HTR-8/SVneo (cell line): Measurements from ENCODE around the gene TMEM54.

Source experiments
- DNase-seq: peaks from one replicate; pipeline ENCODE4 v3.0.0; 2011; ENCODE audit warnings: low spot score, mixed read lengths; ENCODE audit not compliant: insufficient read length
- FAIRE-seq: peaks from 2 replicates; lab custom pipeline; 2011; peaks lifted over from hg19 to GRCh38; lab: Jason Lieb, UNC

The TMEM54 gene

GRCh38 chr1:32900956-32901822 is at the start of gene TMEM54:
Gene TMEM54 (minus strand): TSS chr1:32901389. CDS start chr1:32901238, 151 bp downstream.
- FAIRE-seq (no peak), DNase-seq (no peak)

GRCh38 chr1:32949519-32949918 is 48.3 kb upstream of the TMEM54 start:
- DNase-seq (no peak), FAIRE-seq (no peak)

GRCh38 chr1:32948905-32949304 is 47.7 kb upstream of the TMEM54 start:
- FAIRE-seq (no peak), DNase-seq (no peak)

GRCh38 chr1:32948390-32948722 is 47.2 kb upstream of the TMEM54 start:
- FAIRE-seq (no peak), DNase-seq (no peak)

GRCh38 chr1:32947669-32948389 is 46.6 kb upstream of the TMEM54 start:
- FAIRE-seq (no peak), DNase-seq (no peak)

- DNase-seq (no peak), FAIRE-seq (no peak)
Observed at GRCh38 chr1:32946413-32946812, 45.2 kb upstream of the TMEM54 start.

- FAIRE-seq (no peak), DNase-seq (no peak)
Observed at GRCh38 chr1:32944180-32944579, 43.0 kb upstream of the TMEM54 start.

GRCh38 chr1:32939655-32940371 is 38.6 kb upstream of the TMEM54 start:
- no peak for FAIRE-seq
- DNase-seq = no peak

- DNase-seq (no peak), FAIRE-seq (no peak)
Observed at GRCh38 chr1:32937061-32937460, 35.9 kb upstream of the TMEM54 start.

- DNase-seq = no peak
- FAIRE-seq = no peak
Observed at GRCh38 chr1:32934535-32934934, 33.3 kb upstream of the TMEM54 start.

GRCh38 chr1:32933742-32934322 is 32.6 kb upstream of the TMEM54 start:
- DNase-seq (peak; percentile 46), FAIRE-seq (no peak)

- DNase-seq = no peak
- no peak for FAIRE-seq
Observed at GRCh38 chr1:32931760-32932159, 30.6 kb upstream of the TMEM54 start.

GRCh38 chr1:32929366-32929765 is 28.2 kb upstream of the TMEM54 start:
- FAIRE-seq = no peak
- DNase-seq = no peak

GRCh38 chr1:32928715-32929114 is 27.5 kb upstream of the TMEM54 start:
- FAIRE-seq = no peak
- DNase-seq = no peak

GRCh38 chr1:32928285-32928684 is 27.1 kb upstream of the TMEM54 start:
- DNase-seq (no peak), FAIRE-seq (no peak)

- FAIRE-seq = no peak
- no peak for DNase-seq
Observed at GRCh38 chr1:32927441-32927840, 26.3 kb upstream of the TMEM54 start.

GRCh38 chr1:32926562-32926961 is 25.4 kb upstream of the TMEM54 start:
- DNase-seq = no peak
- FAIRE-seq = no peak

- no peak for FAIRE-seq
- no peak for DNase-seq
Observed at GRCh38 chr1:32925403-32926162, 24.4 kb upstream of the TMEM54 start.

GRCh38 chr1:32924881-32925344 is 23.7 kb upstream of the TMEM54 start:
- no peak for FAIRE-seq
- no peak for DNase-seq

GRCh38 chr1:32920833-32921232 is 19.6 kb upstream of the TMEM54 start:
- FAIRE-seq (no peak), DNase-seq (no peak)
